IMR-90 (cell line): ENCODE data around the gene MED6. TPM values are rescaled to one million over a fixed set of nuclear protein-coding genes. Genes with fewer than 3 reads are reported as not detected.

Experiments used
- ATAC-seq: fragments of 200-7000 bp; cut with Tn5 transposase; 2 replicates; pipeline ENCODE4 v1.9.1; 2020; ENCODE audit warnings: low read depth, mild to moderate bottlenecking, moderate library complexity
- BruUV-seq: library from RNA; stranded (reverse); fragments of 400-500 nt; replicated peaks from 2 replicates; lab custom pipeline; 2021; lab: Mats Ljungman, UMichigan
- CTCF ChIA-PET: fragments of 300-600 bp; formaldehyde crosslinking; extraction: SDS; loops from one replicate; lab custom pipeline; 2021; ENCODE audit warnings: antibody characterized with exemption; lab: Yijun Ruan, JAX
- POLR2A ChIA-PET: fragments of 300-600 bp; sonication (Branson Sonifier 250); formaldehyde crosslinking; loops from one replicate; lab custom pipeline; 2022; ENCODE audit warnings: antibody characterized with exemption; ENCODE audit not compliant: unreplicated experiment; lab: Charles Lee
- DNase-seq: peaks from one replicate; pipeline ENCODE4 v3.0.0; 2013
- H2AFZ ChIP-seq: replicated peaks from 2 replicates; pipeline ENCODE3; 2013; ENCODE audit warnings: low read length, mild to moderate bottlenecking; ENCODE audit not compliant: poor library complexity
- H2AK5ac ChIP-seq: 2 replicates; pipeline ENCODE4 v1.6.1; 2013; ENCODE audit warnings: low read depth, low read length, inconsistent platforms
- H2AK9ac ChIP-seq: replicated peaks from 2 replicates; pipeline ENCODE3; 2013; ENCODE audit warnings: mild to moderate bottlenecking, low read depth, low read length, moderate library complexity; ENCODE audit not compliant: poor library complexity
- H2BK120ac ChIP-seq: 2 replicates; pipeline ENCODE4 v1.6.1; 2013; ENCODE audit warnings: low read depth, low read length, inconsistent platforms
- H2BK15ac ChIP-seq: 3 replicates; pipeline ENCODE4 v1.6.1; 2013; ENCODE audit warnings: low read depth, low read length, inconsistent platforms
- H2BK20ac ChIP-seq: 2 replicates; pipeline ENCODE4 v1.6.1; 2013; ENCODE audit warnings: low read depth, mild to moderate bottlenecking, inconsistent platforms, low read length, moderate library complexity
- H2BK5ac ChIP-seq: 2 replicates; pipeline ENCODE4 v1.6.1; 2013; ENCODE audit warnings: mild to moderate bottlenecking, low read depth, low read length, inconsistent platforms; ENCODE audit not compliant: poor library complexity, severe bottlenecking
- H3K14ac ChIP-seq: replicated peaks from 2 replicates; pipeline ENCODE4 v1.6.1; 2013; ENCODE audit warnings: low read depth, low read length, inconsistent platforms
- H3K18ac ChIP-seq: 2 replicates; pipeline ENCODE4 v1.6.1; 2013; ENCODE audit warnings: low read depth, low read length, control low read depth
- H3K23ac ChIP-seq: 2 replicates; pipeline ENCODE4 v1.6.1; 2013; ENCODE audit warnings: low read depth, low read length, inconsistent platforms
- H3K27ac ChIP-seq: 2 replicates; pipeline ENCODE4 v1.5.1; 2013; ENCODE audit warnings: mild to moderate bottlenecking, control low read depth, low read length; ENCODE audit not compliant: insufficient read depth
- H3K27me3 ChIP-seq: 2 replicates; pipeline ENCODE4 v1.6.1; 2013; ENCODE audit warnings: low read length; ENCODE audit not compliant: control insufficient read depth, insufficient read depth
- H3K36me3 ChIP-seq: 2 replicates; pipeline ENCODE4 v1.6.1; 2013; ENCODE audit warnings: low read length, mixed read lengths; ENCODE audit not compliant: control insufficient read depth, insufficient read depth
- H3K4ac ChIP-seq: 2 replicates; pipeline ENCODE4 v1.6.1; 2013; ENCODE audit warnings: low read depth, low read length, inconsistent platforms
- H3K4me1 ChIP-seq: 2 replicates; pipeline ENCODE4 v1.6.1; 2013; ENCODE audit warnings: low read length, mixed read lengths; ENCODE audit not compliant: control insufficient read depth, insufficient read depth
- H3K4me2 ChIP-seq: 2 replicates; pipeline ENCODE4 v1.6.1; 2013; ENCODE audit warnings: low read depth, mild to moderate bottlenecking, control low read depth, low read length, moderate library complexity
- H3K4me3 ChIP-seq: 2 replicates; pipeline ENCODE4 v1.5.1; 2013; ENCODE audit warnings: low read depth, mild to moderate bottlenecking, control low read depth, low read length, moderate library complexity; ENCODE audit not compliant: insufficient read depth
- H3K56ac ChIP-seq: 2 replicates; pipeline ENCODE4 v1.6.1; 2013; ENCODE audit warnings: low read length, inconsistent platforms; ENCODE audit not compliant: insufficient read depth; ENCODE audit errors: extremely low read depth
- H3K79me1 ChIP-seq, 2 experiments: 2 replicates each; pipeline ENCODE4 v1.6.1; 2013; ENCODE audit warnings: low read length in 2 of 2, inconsistent platforms in 1 of 2, low read depth in 1 of 2
- H3K9ac ChIP-seq: 2 replicates; pipeline ENCODE4 v1.6.1; 2013; ENCODE audit warnings: low read depth, low read length, control low read depth
- H3K9me1 ChIP-seq: 2 replicates; pipeline ENCODE4 v1.6.1; 2013; ENCODE audit warnings: low read length, inconsistent platforms; ENCODE audit not compliant: insufficient read depth
- H3K9me3 ChIP-seq: 2 replicates; pipeline ENCODE4 v1.6.1; 2013; ENCODE audit warnings: low read length; ENCODE audit not compliant: control insufficient read depth, insufficient read depth
- H4K20me1 ChIP-seq: 2 replicates; pipeline ENCODE4 v1.6.1; 2013; ENCODE audit warnings: low read length, inconsistent platforms; ENCODE audit not compliant: insufficient read depth
- H4K5ac ChIP-seq: 2 replicates; pipeline ENCODE4 v1.6.1; 2013; ENCODE audit warnings: mild to moderate bottlenecking, low read depth, low read length, control low read depth
- H4K8ac ChIP-seq, 2 experiments: 2 replicates each; pipeline ENCODE4 v1.6.1; 2013; ENCODE audit warnings: low read depth in 2 of 2, low read length in 2 of 2, control low read depth in 1 of 2, inconsistent platforms in 1 of 2
- H4K91ac ChIP-seq: 2 replicates; pipeline ENCODE4 v1.6.1; 2013; ENCODE audit warnings: low read depth, low read length, inconsistent platforms; ENCODE audit not compliant: insufficient read depth
- BHLHE40 ChIP-seq: fragments of 150-350 bp; IDR thresholded peaks from 2 replicates; pipeline ENCODE4 v1.6.1; 2016; ENCODE audit warnings: mild to moderate bottlenecking, low read depth, low read length
- CTCF ChIP-seq: conservative IDR thresholded peaks from 2 replicates; pipeline ENCODE4 v1.5.1; 2012; ENCODE audit warnings: mild to moderate bottlenecking, low read depth, low read length, improper control_type of control experiment
- ELK1 ChIP-seq: fragments of 150-350 bp; IDR thresholded peaks from 2 replicates; pipeline ENCODE4 v1.6.1; 2016; ENCODE audit warnings: low read depth, mild to moderate bottlenecking, low read length, moderate library complexity, borderline replicate concordance
- FOS ChIP-seq: fragments of 150-350 bp; IDR thresholded peaks from 2 replicates; pipeline ENCODE4 v1.6.1; 2016; ENCODE audit warnings: low read depth, low read length
- MAFK ChIP-seq: IDR thresholded peaks from 2 replicates; pipeline ENCODE4 v1.6.1; 2012; ENCODE audit warnings: low read depth, low read length, improper control_type of control experiment
- MAZ ChIP-seq: IDR thresholded peaks from 2 replicates; pipeline ENCODE4 v1.6.1; 2012; ENCODE audit warnings: low read depth, mild to moderate bottlenecking, low read length, improper control_type of control experiment, moderate library complexity, borderline replicate concordance
- NFE2L2 ChIP-seq: fragments of 150-350 bp; IDR thresholded peaks from 2 replicates; pipeline ENCODE4 v1.6.1; 2016; ENCODE audit warnings: low read depth, mild to moderate bottlenecking, low read length
- POLR2A ChIP-seq: IDR thresholded peaks from 2 replicates; pipeline ENCODE4 v1.6.1; 2012; ENCODE audit warnings: mild to moderate bottlenecking, low read depth, low read length
- RFX5 ChIP-seq: IDR thresholded peaks from 2 replicates; pipeline ENCODE4 v1.8.0; 2012; ENCODE audit warnings: low read depth, mild to moderate bottlenecking, low read length, moderate library complexity
- WGBS, 2 experiments: methylation state at CpG; one replicate each; pipeline versions ENCODE4 v1.1.5 to v1.1.7; 2013; ENCODE audit warnings: missing lambda C conversion rate in 2 of 2; ENCODE audit not compliant: insufficient read length in 1 of 2; ENCODE audit errors: extremely low coverage in 2 of 2; 5-methylcytosine and 5-hydroxymethylcytosine counted together
- dilution Hi-C: fragments of 300-500 bp; cut with HindIII; formaldehyde crosslinking; loops from one replicate; pipeline ENCODE4 v1.14.3; 2018; ENCODE audit warnings: low sequenced_read_pairs; ENCODE audit not compliant: unreplicated experiment
- in situ Hi-C: fragments of 300-500 bp; cut with MboI; formaldehyde crosslinking; loops from 3 replicates; pipeline ENCODE4 v1.14.3; 2019; ENCODE audit warnings: low sequenced_read_pairs, inconsistent platforms, mixed read lengths
- intact Hi-C: fragments of 100-400 bp; cut with micrococcal nuclease; formaldehyde crosslinking; loops from 2 replicates; pipeline ENCODE4 v1.10.0; 2022
- polyA plus RNA-seq, 3 experiments: library from polyadenylated mRNA; depleted of rRNA; stranded (reverse); fragments of >200 nt; gene quantifications; 2 replicates each; pipeline ENCODE4 v1.2.3, GENCODE V29; 2012; ENCODE audit warnings: low replicate concordance in 1 of 3
- total RNA-seq: library from RNA; depleted of rRNA; stranded (reverse); fragments of >200 nt; gene quantifications from 2 replicates; pipeline ENCODE4 v1.2.3, GENCODE V29; 2012

Gene MED6
- total and polyA plus RNA-seq, 2 of the 4 experiments (the other 2 are of a cell fraction) = 24.3 to 31.5 TPM

GRCh38 chr14:70631948-70632347 is 31.5 kb upstream of the MED6 start:
- Histone ChIP-seq H3K4me3 (no peak overlapping the region), H3K9me1 (no peaks in the 10 kb centered on the region), H2AFZ (no peak overlapping the region), H4K5ac (no peak overlapping the region), H3K27me3 (peaks cover 3% of the 10 kb centered on the region; the same call in 1 of the 2 replicates), H2BK5ac (no peak overlapping the region), H4K8ac (no peak overlapping the region), H3K9me3 (0 out of 2 replicates have a peak, but pooled peaks cover 1% of the 10 kb centered on the region), H3K36me3 (no peaks in the 10 kb centered on the region), H3K4me1 (no peaks in the 10 kb centered on the region), H3K27ac (no peak overlapping the region), H2BK20ac (no peak overlapping the region), H3K18ac (no peak overlapping the region), H3K4ac (no peak overlapping the region), H4K91ac (no peak overlapping the region), H2BK120ac (no peak overlapping the region), H3K14ac (no peak overlapping the region), H4K20me1 (no peaks in the 10 kb centered on the region), H3K56ac (no peak overlapping the region), H3K9ac (no peak overlapping the region), H3K23ac (no peak overlapping the region), H3K4me2 (no peak overlapping the region), H2AK9ac (no peak overlapping the region), H2BK15ac (no peak overlapping the region), H2AK5ac (no peak overlapping the region), H3K79me1 (no peaks in the 10 kb centered on the region)
- no CpG with 5 or more reads among the region's 3 CpGs for WGBS, 2 experiments
- TF ChIP-seq CTCF (no peak), MAFK (no peak), NFE2L2 (no peak), FOS (no peak), MAZ (no peak), POLR2A (no peak), BHLHE40 (no peak), RFX5 (no peak), ELK1 (no peak)
- ATAC-seq = no peak
- dilution Hi-C loops = no loop called here
- DNase-seq = no peak
- in situ Hi-C loops = no loop called here
- CTCF ChIA-PET = no interaction called here
- intact Hi-C loops = no loop called here
- POLR2A ChIA-PET = no interaction called here
- no TSS peak for BruUV-seq
